GM11168 (cell line): Measurements from ENCODE around the gene ZNF790.

Experiments
- in situ Hi-C: fragments of 300-500 bp; cut with MboI; formaldehyde crosslinking; loops from one replicate; pipeline ENCODE4 v1.12.0; 2022; ENCODE audit warnings: low sequenced_read_pairs; ENCODE audit not compliant: unreplicated experiment

The ZNF790 gene

DNA sequence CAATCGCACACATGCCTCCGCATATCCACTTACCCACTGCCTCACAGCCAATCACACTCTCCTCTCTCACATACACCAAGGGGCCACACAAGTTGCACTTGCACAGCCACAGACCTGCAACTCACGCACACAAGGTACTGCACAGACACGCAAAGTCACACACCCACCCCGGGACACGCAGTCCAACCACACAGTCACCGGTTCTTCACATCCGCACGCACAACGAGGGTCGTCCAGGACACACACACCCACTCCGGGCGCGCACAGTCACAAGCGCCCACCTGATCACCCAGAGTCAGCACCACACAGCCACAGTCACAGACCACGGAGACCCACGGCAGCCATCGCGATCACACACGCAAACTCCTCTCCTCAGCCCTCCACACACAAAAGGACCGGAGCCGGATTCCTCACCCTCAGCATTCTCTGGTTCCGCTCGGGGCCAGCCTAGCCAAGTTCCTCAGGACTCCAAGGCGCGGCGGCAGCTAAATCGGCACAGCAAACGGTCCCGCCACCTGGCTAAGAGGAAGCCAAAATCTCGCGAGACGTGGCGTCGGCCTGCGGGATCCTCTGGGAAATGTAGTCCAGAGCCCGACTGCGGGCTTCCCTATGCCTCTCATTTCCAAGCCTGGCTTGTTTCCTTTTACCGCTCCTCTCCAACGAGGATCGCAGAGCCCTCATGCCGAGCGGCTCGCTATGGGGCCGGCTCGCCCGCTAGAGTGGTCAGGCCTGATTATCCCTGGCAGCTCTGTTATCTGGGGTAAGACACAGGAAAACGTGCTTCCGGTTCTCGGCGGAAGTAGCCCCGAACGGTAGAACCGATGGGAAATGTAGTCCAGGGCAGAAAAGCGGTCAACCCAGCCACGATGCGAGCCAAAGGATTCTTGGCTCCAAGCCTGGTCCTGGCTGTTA lies 65.6 kb downstream of the ZNF790 start, which contains the start of gene ZNF850:
Gene ZNF850, minus strand, starts transcription at position 497 of the 912 bp plus-strand sequence. CDS start 10,201 bp downstream, outside the sequence.
- in situ Hi-C loops = no loop called here

DNA sequence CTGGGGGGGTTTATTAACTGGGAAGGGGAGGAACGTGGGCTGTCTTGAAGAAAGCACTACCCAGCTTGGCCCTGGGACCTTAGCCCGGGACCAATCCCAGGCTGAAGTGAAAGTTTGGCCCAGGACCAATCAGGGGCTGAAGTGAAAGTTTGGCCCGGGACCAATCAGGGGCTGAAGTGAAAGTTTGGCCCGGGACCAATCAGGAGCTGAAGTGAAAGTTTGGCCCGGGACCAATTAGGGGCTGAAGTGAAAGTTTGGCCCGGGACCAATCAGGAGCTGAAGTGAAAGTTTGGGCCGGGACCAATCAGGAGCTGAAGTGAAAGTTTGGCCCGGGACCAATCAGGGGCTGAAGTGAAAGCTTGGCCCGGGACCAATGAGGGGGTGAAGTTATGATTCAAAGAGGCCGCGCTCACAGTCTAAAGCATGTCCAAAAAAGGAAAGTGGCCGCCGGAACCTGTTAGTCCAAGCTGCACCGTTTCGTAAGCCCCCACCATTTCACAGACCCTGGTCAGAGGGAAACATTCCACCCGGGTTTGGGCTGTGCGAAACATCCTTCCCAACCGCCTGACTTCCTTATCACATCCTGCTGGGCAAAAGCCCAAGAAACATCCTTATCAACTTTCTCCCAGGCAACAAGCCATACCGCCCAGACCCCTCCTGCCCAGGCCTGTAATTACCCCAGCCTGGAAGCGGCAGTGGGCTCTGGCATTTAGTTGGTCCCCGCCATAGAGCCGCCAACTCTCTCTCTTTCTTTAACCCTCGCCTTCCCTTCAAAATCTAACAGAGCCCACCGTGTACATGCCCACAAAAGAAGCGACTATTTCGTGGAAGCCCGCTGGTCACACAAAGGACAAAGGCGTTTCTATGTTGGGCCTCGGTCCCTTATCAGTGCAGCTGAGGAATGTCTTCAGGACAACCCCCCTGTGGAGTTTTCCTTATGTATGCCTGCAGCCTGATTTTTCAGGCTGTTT lies 66.6 kb downstream of the ZNF790 start:
- in situ Hi-C loops = no loop called here
